Tibial nerve (tissue), 4 donors: ENCODE data around the gene TAX1BP1.

ENCODE experiments used
- EP300 ChIP-seq, 2 donors: sonication (generic); formaldehyde crosslinking; IDR thresholded peaks; one replicate each; pipeline ENCODE4 v1.6.1; 2017; ENCODE audit warnings: antibody characterized with exemption in 2 of 2, mild to moderate bottlenecking in 1 of 2
- POLR2A ChIP-seq, 2 donors: fragments of 450-650 bp; IDR thresholded peaks; one replicate each; pipeline ENCODE4 v1.6.1; 2017; ENCODE audit warnings: antibody characterized with exemption in 2 of 2, mild to moderate bottlenecking in 2 of 2, moderate library complexity in 2 of 2
- TF ChIP-seq, protein P1 (sequence below), 5 experiments: fragments of 200-600 bp in 3 of 5; fragments of 450-650 bp in 2 of 5; sonication (generic) in 3 of 5; IDR thresholded peaks; one replicate each; pipeline ENCODE4 v1.5.1; 2016 to 2019; ENCODE audit warnings: antibody characterized with exemption in 5 of 5, mild to moderate bottlenecking in 3 of 5, moderate library complexity in 2 of 5

DNA sequence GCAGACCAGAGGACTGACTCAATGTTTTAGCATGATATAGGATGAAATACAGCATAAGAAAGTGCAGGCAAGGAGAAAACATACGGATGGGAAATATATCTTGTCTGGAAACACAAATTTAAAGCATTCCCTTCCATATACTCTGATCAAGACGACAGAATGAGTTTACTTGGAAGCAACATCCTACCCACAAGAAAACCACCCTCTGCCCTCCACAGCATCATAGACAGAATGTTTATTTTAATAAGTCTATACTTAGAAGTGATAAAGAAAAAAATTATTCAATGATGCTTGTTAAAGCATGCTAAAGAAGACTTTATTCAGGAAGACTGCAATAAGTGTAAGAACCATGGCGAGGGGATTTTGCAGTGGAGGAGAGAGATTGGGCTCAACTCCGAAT lies 44.9 kb upstream of the TAX1BP1 start:
- TF ChIP-seq, protein P1, sequence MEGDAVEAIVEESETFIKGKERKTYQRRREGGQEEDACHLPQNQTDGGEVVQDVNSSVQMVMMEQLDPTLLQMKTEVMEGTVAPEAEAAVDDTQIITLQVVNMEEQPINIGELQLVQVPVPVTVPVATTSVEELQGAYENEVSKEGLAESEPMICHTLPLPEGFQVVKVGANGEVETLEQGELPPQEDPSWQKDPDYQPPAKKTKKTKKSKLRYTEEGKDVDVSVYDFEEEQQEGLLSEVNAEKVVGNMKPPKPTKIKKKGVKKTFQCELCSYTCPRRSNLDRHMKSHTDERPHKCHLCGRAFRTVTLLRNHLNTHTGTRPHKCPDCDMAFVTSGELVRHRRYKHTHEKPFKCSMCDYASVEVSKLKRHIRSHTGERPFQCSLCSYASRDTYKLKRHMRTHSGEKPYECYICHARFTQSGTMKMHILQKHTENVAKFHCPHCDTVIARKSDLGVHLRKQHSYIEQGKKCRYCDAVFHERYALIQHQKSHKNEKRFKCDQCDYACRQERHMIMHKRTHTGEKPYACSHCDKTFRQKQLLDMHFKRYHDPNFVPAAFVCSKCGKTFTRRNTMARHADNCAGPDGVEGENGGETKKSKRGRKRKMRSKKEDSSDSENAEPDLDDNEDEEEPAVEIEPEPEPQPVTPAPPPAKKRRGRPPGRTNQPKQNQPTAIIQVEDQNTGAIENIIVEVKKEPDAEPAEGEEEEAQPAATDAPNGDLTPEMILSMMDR (IDR thresholded peaks at IDR 0.05) = no peak
- no peak for TF ChIP-seq EP300 (IDR thresholded peaks at IDR 0.05)
- no peak for TF ChIP-seq POLR2A (IDR thresholded peaks at IDR 0.05)
